ENCODE measurements around the gene ANKRD40.
"Not testable (repeated sequence)": the region's sequence is repeated elsewhere in the genome, so short reads cannot be mapped to it uniquely, and the experiment has no call there.

Gene ANKRD40

GRCh38 chr17:50685334-50685665 is 22.4 kb downstream of the ANKRD40 start:
- no peaks in the 10 kb centered on the region for H3K36me3 ChIP-seq (ENCODE audit: insufficient read depth, low read length)
- H3K9me3 ChIP-seq (ENCODE audit: low read depth, low read length) = no peaks in the 10 kb centered on the region
- no peak for DNase-seq (ENCODE audit: low read depth, low spot score)
- no peak overlapping the region for H3K4me3 ChIP-seq
- H3K9ac ChIP-seq (ENCODE audit: insufficient read length) = no peak overlapping the region
- no peak overlapping the region for H3K27ac ChIP-seq
- TF ChIP-seq FOXP2 (optimal IDR thresholded peaks at IDR 0.05; ENCODE audit: control extremely low read depth, extremely low read length, insufficient read depth) (no peak), EZH2 (IDR thresholded peaks at IDR 0.05) (no peak), POLR2AphosphoS5 (IDR thresholded peaks at IDR 0.05; ENCODE audit: borderline replicate concordance, low read depth, low read length) (no peak)

DNA sequence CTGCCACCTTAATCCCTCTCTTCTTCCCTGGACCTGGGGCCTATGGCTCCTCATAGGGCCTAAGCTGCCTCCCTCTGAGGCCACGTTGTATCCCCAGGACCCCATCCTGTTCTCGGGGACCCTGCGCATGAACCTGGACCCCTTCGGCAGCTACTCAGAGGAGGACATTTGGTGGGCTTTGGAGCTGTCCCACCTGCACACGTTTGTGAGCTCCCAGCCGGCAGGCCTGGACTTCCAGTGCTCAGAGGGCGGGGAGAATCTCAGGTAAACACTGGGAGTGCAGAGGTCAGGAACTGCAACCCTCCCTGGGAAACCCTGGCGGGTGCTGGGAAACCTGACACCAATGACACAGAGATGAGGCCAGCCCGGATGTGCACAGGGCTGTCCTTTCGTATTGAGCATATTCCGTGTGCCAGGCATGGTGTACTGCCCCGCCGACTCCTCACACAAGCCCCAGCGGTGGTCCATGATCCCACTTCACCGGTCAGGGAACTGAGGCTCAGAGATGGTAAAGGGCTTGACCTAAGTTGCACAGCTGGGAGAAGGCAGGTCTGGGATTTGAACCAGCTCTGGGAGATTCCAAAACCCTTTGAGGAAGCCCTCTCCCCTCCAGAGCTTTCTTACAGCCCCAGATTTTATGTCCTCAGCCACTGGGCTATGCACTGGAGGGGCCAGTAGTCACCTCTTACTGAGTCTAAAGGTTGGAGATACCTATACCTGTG is 22.9 kb downstream of the ANKRD40 start:
- Histone ChIP-seq H3K9me3 (ENCODE audit: low read depth, low read length) (no peaks in the 10 kb centered on the region), H3K36me3 (ENCODE audit: insufficient read depth, low read length) (no peaks in the 10 kb centered on the region), H3K4me3 (no peak overlapping the region), H3K27ac (no peak overlapping the region), H3K9ac (ENCODE audit: insufficient read length) (no peak overlapping the region)
- TF ChIP-seq POLR2AphosphoS5 (IDR thresholded peaks at IDR 0.05; ENCODE audit: borderline replicate concordance, low read depth, low read length) (no peak), EZH2 (IDR thresholded peaks at IDR 0.05) (no peak), FOXP2 (optimal IDR thresholded peaks at IDR 0.05; ENCODE audit: control extremely low read depth, extremely low read length, insufficient read depth) (no peak)
- DNase-seq (ENCODE audit: low read depth, low spot score) = no peak

- no peak for DNase-seq (ENCODE audit: low read depth, low spot score)
- no peak overlapping the region for H3K4me3 ChIP-seq
- TF ChIP-seq POLR2AphosphoS5 (IDR thresholded peaks at IDR 0.05; ENCODE audit: borderline replicate concordance, low read depth, low read length) = no peak
- TF ChIP-seq FOXP2 (optimal IDR thresholded peaks at IDR 0.05; ENCODE audit: control extremely low read depth, extremely low read length, insufficient read depth) = no peak
- TF ChIP-seq EZH2 (IDR thresholded peaks at IDR 0.05) = no peak
- no peaks in the 10 kb centered on the region for H3K9me3 ChIP-seq (ENCODE audit: low read depth, low read length)
- no peak overlapping the region for H3K27ac ChIP-seq
- H3K9ac ChIP-seq (ENCODE audit: insufficient read length) = no peak overlapping the region
- H3K36me3 ChIP-seq (ENCODE audit: insufficient read depth, low read length) = no peaks in the 10 kb centered on the region
Measured at GRCh38 chr17:50684288-50684611, 23.5 kb downstream of the ANKRD40 start.

DNA sequence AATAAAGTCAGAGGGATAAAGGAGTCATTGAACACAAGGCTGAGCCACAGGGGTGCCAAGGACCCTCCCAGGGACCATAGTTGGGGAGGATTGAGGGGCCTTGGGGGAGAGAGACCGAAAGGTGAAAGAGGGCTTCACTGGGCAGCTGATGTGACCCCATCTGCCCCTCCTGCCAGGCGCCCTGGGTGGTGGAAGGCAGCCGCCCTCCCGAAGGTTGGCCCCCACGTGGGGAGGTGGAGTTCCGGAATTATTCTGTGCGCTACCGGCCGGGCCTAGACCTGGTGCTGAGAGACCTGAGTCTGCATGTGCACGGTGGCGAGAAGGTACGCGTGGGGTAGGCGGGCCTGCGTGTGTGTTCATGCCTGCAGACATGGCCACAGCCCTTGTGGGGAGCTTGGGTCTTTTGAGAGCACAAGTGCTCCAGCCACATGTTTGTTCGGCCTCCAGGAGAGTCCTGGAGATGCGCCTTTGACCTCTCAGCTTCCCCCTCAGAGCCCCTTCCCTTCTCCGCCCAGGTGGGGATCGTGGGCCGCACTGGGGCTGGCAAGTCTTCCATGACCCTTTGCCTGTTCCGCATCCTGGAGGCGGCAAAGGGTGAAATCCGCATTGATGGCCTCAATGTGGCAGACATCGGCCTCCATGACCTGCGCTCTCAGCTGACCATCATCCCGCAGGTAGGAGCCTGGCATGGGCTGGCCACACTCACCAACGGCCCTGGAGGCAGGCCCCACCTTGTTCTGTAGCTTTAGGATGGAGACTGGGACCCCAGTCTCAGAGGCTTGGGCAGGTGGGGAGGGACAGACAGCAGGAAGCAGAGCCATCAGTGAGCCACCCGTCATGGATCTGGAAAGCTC is 24.1 kb downstream of the ANKRD40 start:
- Histone ChIP-seq H3K9ac (ENCODE audit: insufficient read length) (no peak overlapping the region), H3K4me3 (no peak overlapping the region), H3K27ac (no peak overlapping the region), H3K9me3 (ENCODE audit: low read depth, low read length) (no peaks in the 10 kb centered on the region), H3K36me3 (ENCODE audit: insufficient read depth, low read length) (no peaks in the 10 kb centered on the region)
- DNase-seq (ENCODE audit: low read depth, low spot score) = no peak
- no peak for TF ChIP-seq EZH2 (IDR thresholded peaks at IDR 0.05)
- TF ChIP-seq POLR2AphosphoS5 (IDR thresholded peaks at IDR 0.05; ENCODE audit: borderline replicate concordance, low read depth, low read length) = no peak
- no peak for TF ChIP-seq FOXP2 (optimal IDR thresholded peaks at IDR 0.05; ENCODE audit: control extremely low read depth, extremely low read length, insufficient read depth)

DNA sequence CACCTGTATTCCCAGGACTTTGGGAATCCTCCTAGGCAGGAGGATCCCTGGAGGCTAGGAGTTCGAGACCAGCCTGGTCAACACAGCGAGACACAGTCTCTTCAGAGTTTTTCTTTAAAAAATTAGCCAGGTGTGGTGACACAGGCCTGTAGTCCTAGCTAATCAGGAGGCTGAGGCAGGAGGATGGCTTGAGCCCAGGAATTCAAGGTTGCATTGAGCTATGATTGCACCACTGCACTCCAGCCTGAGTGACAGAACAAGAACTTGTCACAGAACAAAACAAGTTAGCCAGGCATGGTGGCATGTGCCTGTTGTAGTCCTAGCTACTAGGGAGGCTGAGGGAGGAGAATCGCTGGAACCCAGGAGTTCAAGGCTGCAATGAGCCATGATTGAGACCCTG is 24.8 kb downstream of the ANKRD40 start:
- Histone ChIP-seq H3K9me3 (ENCODE audit: low read depth, low read length) (no peaks in the 10 kb centered on the region), H3K27ac (no peak overlapping the region), H3K9ac (ENCODE audit: insufficient read length) (no peak overlapping the region), H3K4me3 (no peak overlapping the region), H3K36me3 (ENCODE audit: insufficient read depth, low read length) (no peaks in the 10 kb centered on the region)
- no peak for TF ChIP-seq FOXP2 (optimal IDR thresholded peaks at IDR 0.05; ENCODE audit: control extremely low read depth, extremely low read length, insufficient read depth)
- TF ChIP-seq POLR2AphosphoS5 (IDR thresholded peaks at IDR 0.05; ENCODE audit: borderline replicate concordance, low read depth, low read length) = no peak
- TF ChIP-seq EZH2 (IDR thresholded peaks at IDR 0.05) = no peak
- no peak for DNase-seq (ENCODE audit: low read depth, low spot score)

GRCh38 chr17:50682441-50682840 is 25.3 kb downstream of the ANKRD40 start:
- DNase-seq (ENCODE audit: low read depth, low spot score) = no peak
- TF ChIP-seq POLR2AphosphoS5 (IDR thresholded peaks at IDR 0.05; ENCODE audit: borderline replicate concordance, low read depth, low read length) (no peak), EZH2 (IDR thresholded peaks at IDR 0.05) (no peak), FOXP2 (optimal IDR thresholded peaks at IDR 0.05; ENCODE audit: control extremely low read depth, extremely low read length, insufficient read depth) (no peak)
- no peaks in the 10 kb centered on the region for H3K9me3 ChIP-seq (ENCODE audit: low read depth, low read length)
- no peak overlapping the region for H3K27ac ChIP-seq
- no peaks in the 10 kb centered on the region for H3K36me3 ChIP-seq (ENCODE audit: insufficient read depth, low read length)
- no peak overlapping the region for H3K9ac ChIP-seq (ENCODE audit: insufficient read length)
- H3K4me3 ChIP-seq = no peak overlapping the region

DNA sequence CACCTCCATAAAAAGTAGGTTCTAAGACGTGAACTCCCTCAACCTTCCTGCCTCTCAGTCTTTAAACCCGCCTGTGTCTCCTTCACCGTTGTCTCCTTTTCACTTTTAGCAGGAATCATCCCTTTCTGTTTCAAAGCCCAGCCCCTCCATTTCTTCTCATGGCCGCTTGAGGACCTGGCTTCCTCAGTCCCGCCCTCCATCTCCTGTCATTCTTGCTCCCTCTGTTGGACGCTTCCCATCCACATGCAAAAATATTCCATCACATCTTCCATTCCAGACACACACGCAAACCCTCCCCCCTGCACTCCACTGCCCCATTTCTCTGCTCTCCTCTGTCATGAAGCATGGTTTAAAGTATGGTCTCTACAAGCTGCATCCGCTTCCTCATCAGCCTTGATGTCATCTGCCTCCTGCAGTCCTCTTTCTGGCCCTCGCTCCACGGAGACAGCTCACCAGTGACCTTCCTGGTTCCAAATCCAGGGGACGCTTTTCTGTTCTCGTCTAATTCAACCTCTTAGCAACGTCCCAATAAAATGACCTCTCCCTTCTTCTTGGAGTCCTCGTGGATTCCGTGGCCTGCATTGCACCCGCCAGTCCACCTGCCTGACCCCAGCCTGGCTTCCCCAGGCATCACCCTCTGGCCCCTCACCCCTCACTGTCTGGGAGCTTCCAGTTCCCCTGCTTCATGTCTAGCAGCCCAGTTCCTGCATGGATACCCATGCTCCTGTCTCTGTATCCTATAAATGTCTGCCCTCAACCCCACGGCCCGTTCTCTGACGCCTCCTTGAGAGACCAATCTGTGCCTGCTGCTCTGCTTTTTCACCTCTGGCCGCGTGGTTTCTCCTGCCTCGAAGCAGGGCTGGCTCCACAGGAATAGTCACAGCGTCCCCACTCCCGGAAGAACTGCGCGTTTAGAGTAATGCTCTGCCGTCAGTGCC is 26.2 kb downstream of the ANKRD40 start:
- H3K36me3 ChIP-seq (ENCODE audit: insufficient read depth, low read length) = no peaks in the 10 kb centered on the region
- H3K4me3 ChIP-seq = peak overlapping the region; percentile 44; the same call in 1 of the 2 replicates
- no peak overlapping the region for H3K27ac ChIP-seq
- H3K9me3 ChIP-seq (ENCODE audit: low read depth, low read length) = no peaks in the 10 kb centered on the region
- peak; percentile 42 for DNase-seq (ENCODE audit: low read depth, low spot score)
- TF ChIP-seq POLR2AphosphoS5 (IDR thresholded peaks at IDR 0.05; ENCODE audit: borderline replicate concordance, low read depth, low read length) (no peak), FOXP2 (optimal IDR thresholded peaks at IDR 0.05; ENCODE audit: control extremely low read depth, extremely low read length, insufficient read depth) (no peak), EZH2 (IDR thresholded peaks at IDR 0.05) (no peak)
- H3K9ac ChIP-seq (ENCODE audit: insufficient read length) = no peak overlapping the region

DNA sequence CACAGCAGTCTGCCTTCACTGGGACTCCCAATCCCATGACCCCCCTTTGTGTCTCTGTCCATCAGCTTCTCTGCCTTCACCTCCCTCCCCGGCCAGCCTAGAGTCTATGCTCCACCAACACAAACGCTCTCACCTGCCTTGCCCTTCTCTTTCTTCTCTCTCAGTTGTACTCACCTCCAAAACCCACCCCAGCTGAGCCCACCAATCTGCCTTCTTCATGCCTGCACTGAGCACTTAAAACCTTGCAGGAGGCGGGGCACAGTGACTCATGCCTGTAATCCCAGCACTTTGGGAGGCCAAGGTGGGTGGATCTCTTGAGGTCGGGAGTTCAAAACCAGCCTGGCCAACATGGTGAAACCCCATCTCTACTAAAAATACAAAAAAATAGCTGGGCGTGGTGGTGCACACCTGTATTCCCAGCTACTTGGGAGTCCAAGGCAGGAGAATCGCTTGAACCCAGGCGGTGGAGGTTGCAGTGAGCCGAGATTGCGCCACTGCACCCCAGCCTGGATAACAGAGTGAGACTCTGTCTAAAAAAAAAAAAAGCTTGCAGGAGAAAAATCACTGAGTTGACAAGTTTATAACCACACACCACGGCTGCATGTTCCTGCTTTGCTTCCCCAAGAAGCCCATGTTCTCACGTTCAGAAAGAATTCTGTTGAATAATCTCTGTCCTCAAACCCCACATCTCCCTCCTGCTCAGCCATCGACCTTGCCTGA is 27.0 kb downstream of the ANKRD40 start:
- H3K4me3 ChIP-seq = peak overlapping the region; percentile 44; the same call in 1 of the 2 replicates
- H3K9ac ChIP-seq (ENCODE audit: insufficient read length); H3K9me3 ChIP-seq (ENCODE audit: low read depth, low read length); H3K27ac ChIP-seq; DNase-seq (ENCODE audit: low read depth, low spot score); H3K36me3 ChIP-seq (ENCODE audit: insufficient read depth, low read length): not testable (repeated sequence)
